HCT116 (cell line): ENCODE results near the gene EEPD1. TPM values are rescaled to one million over a fixed set of nuclear protein-coding genes. Genes with fewer than 3 reads are reported as not detected.

Experiments
- ATAC-seq: fragments of 200-7000 bp; cut with Tn5 transposase; 2 replicates; pipeline ENCODE4 v1.9.1; 2020; ENCODE audit warnings: mild to moderate bottlenecking, moderate library complexity
- BruUV-seq: library from RNA; stranded (reverse); fragments of 400-500 nt; replicated peaks from 2 replicates; lab custom pipeline; 2021; lab: Mats Ljungman, UMichigan
- CTCF ChIA-PET: fragments of 300-600 bp; sonication (Branson Sonifier 250); formaldehyde crosslinking; loops from one replicate; lab custom pipeline; 2021; ENCODE audit warnings: antibody characterized with exemption; lab: Charles Lee
- POLR2A ChIA-PET: fragments of 300-600, 350-600 bp; sonication (Branson Sonifier 250); formaldehyde crosslinking; loops from one replicate; lab custom pipeline; 2021; ENCODE audit warnings: antibody characterized with exemption; lab: Charles Lee
- RAD21 ChIA-PET, 2 experiments: fragments of 300-600 bp; sonication (Branson Sonifier 250); formaldehyde crosslinking; loops; one replicate each; lab custom pipeline; 2023; ENCODE audit warnings: low total read pairs in 2 of 2; ENCODE audit not compliant: uncharacterized antibody in 2 of 2, unreplicated experiment in 2 of 2, low non-redundant PET in 1 of 2; lab: Charles Lee
- DNase-seq: peaks from one replicate; pipeline ENCODE4 v3.0.0-alpha.2; 2010; ENCODE audit warnings: low read depth, low spot score
- H2AFZ ChIP-seq: fragments of 200-600 bp; shearing (Covaris generic), sonication (generic); 2 replicates; pipeline ENCODE4 v1.6.1; 2017; ENCODE audit warnings: low read depth, mixed run types, mixed read lengths, antibody characterized with exemption, low read length; ENCODE audit not compliant: poor library complexity, severe bottlenecking
- H3K27ac ChIP-seq: 2 replicates; pipeline ENCODE4 v1.5.1; 2012; ENCODE audit warnings: low read depth, low read length
- H3K27me3 ChIP-seq: fragments of 200-600 bp; sonication (generic); 2 replicates; pipeline ENCODE4 v1.6.1; 2016; ENCODE audit warnings: mixed run types, low read length, mixed read lengths; ENCODE audit not compliant: insufficient read depth
- H3K36me3 ChIP-seq, 2 experiments: fragments of 200-500 bp in 1 of 2; fragments of 200-600 bp in 1 of 2; sonication (Bioruptor generic) in 1 of 2; sonication (generic) in 1 of 2; 2 replicates each; pipeline versions ENCODE4 v1.5.1 to v1.6.1; 2014 to 2016; ENCODE audit warnings: low read length in 2 of 2, inconsistent platforms in 1 of 2, mixed read lengths in 1 of 2, mixed run types in 1 of 2; ENCODE audit not compliant: insufficient read depth in 2 of 2, control insufficient read depth in 1 of 2
- H3K4me1 ChIP-seq, 2 experiments: fragments of 200-600 bp in 1 of 2; sonication (generic) in 1 of 2; 2 replicates each; pipeline versions ENCODE4 v1.5.1 to v1.6.1; 2012 to 2017; ENCODE audit warnings: low read length in 2 of 2, inconsistent platforms in 1 of 2, mild to moderate bottlenecking in 1 of 2, mixed read lengths in 1 of 2, mixed run types in 1 of 2, moderate library complexity in 1 of 2; ENCODE audit not compliant: insufficient read depth in 2 of 2, control insufficient read depth in 1 of 2
- H3K4me2 ChIP-seq: fragments of 200-600 bp; sonication (generic); 2 replicates; pipeline ENCODE4 v1.6.1; 2017; ENCODE audit warnings: mixed run types, low read length, mixed read lengths
- H3K4me3 ChIP-seq, 2 experiments: fragments of 200-600 bp in 1 of 2; sonication (generic) in 1 of 2; replicated peaks in 1 of 2; 2 replicates each; pipeline ENCODE4 v1.5.1; 2011 to 2016; ENCODE audit warnings: low read length in 2 of 2, control low read depth in 1 of 2, low read depth in 1 of 2, mild to moderate bottlenecking in 1 of 2, mixed read lengths in 1 of 2, mixed run types in 1 of 2
- H3K79me2 ChIP-seq: fragments of 200-600 bp; sonication (generic); 2 replicates; pipeline ENCODE4 v1.6.1; 2017; ENCODE audit warnings: mild to moderate bottlenecking, mixed run types, low read length, moderate library complexity, mixed read lengths; ENCODE audit not compliant: insufficient read depth
- H3K9ac ChIP-seq: fragments of 200-600 bp; sonication (generic); 2 replicates; pipeline ENCODE4 v1.6.1; 2016; ENCODE audit warnings: low read length, mixed read lengths
- H3K9me2 ChIP-seq: fragments of 200-600 bp; sonication (generic), shearing (Covaris generic); 2 replicates; pipeline ENCODE4 v1.6.1; 2017; ENCODE audit warnings: mixed run types, mild to moderate bottlenecking, moderate library complexity; ENCODE audit not compliant: insufficient read depth
- H3K9me3 ChIP-seq, 2 experiments: fragments of 200-500 bp in 1 of 2; fragments of 200-600 bp in 1 of 2; sonication (Bioruptor generic) in 1 of 2; sonication (generic) in 1 of 2; 2 replicates each; pipeline ENCODE4 v1.6.1; 2014 to 2017; ENCODE audit warnings: low read length in 2 of 2, mixed read lengths in 2 of 2, inconsistent platforms in 1 of 2, low read depth in 1 of 2, mild to moderate bottlenecking in 1 of 2, mixed run types in 1 of 2, moderate library complexity in 1 of 2; ENCODE audit not compliant: control insufficient read depth in 1 of 2, insufficient read depth in 1 of 2
- H4K20me1 ChIP-seq: fragments of 200-600 bp; sonication (generic), shearing (Covaris generic); 2 replicates; pipeline ENCODE4 v1.6.1; 2017; ENCODE audit warnings: mixed run types, mild to moderate bottlenecking, moderate library complexity; ENCODE audit not compliant: insufficient read depth
- CBX3 ChIP-seq: IDR thresholded peaks from 2 replicates; pipeline ENCODE4 v1.6.1; 2012; ENCODE audit warnings: low read depth
- CEBPB ChIP-seq: IDR thresholded peaks from 2 replicates; pipeline ENCODE4 v1.6.1; 2012; ENCODE audit warnings: low read depth
- EGR1 ChIP-seq: IDR thresholded peaks from 2 replicates; pipeline ENCODE4 v1.6.1; 2012; ENCODE audit warnings: low read depth
- ELF1 ChIP-seq: IDR thresholded peaks from 2 replicates; pipeline ENCODE4 v1.6.1; 2012; ENCODE audit warnings: low read depth, borderline replicate concordance
- EZH2 ChIP-seq: fragments of 200-600 bp; sonication (generic); IDR thresholded peaks from 2 replicates; pipeline ENCODE4 v1.6.1; 2017; ENCODE audit warnings: antibody characterized with exemption, mixed run types
- FOSL1 ChIP-seq: IDR thresholded peaks from 2 replicates; pipeline ENCODE4 v1.6.1; 2012; ENCODE audit warnings: low read depth
- JUND ChIP-seq: IDR thresholded peaks from 2 replicates; pipeline ENCODE4 v1.6.1; 2012
- POLR2AphosphoS5 ChIP-seq: IDR thresholded peaks from 2 replicates; pipeline ENCODE4 v1.6.1; 2011; ENCODE audit warnings: mild to moderate bottlenecking, low read depth, low read length, moderate library complexity
- RAD21 ChIP-seq: IDR thresholded peaks from 2 replicates; pipeline ENCODE4 v1.6.1; 2012; ENCODE audit warnings: low read depth, mild to moderate bottlenecking
- SIN3A ChIP-seq: IDR thresholded peaks from 2 replicates; pipeline ENCODE4 v1.6.1; 2012; ENCODE audit warnings: low read depth
- SP1 ChIP-seq: IDR thresholded peaks from 2 replicates; pipeline ENCODE4 v1.6.1; 2012; ENCODE audit warnings: low read depth
- SRF ChIP-seq: IDR thresholded peaks from 2 replicates; pipeline ENCODE4 v1.6.1; 2012; ENCODE audit warnings: low read depth
- ZFX ChIP-seq: fragments of 450-650 bp; IDR thresholded peaks from 2 replicates; pipeline ENCODE4 v1.6.1; 2017
- ZNF274 ChIP-seq: fragments of 200-500 bp; sonication (Bioruptor generic); IDR thresholded peaks from 2 replicates; pipeline ENCODE4 v1.6.1; 2014; ENCODE audit warnings: mild to moderate bottlenecking, low read depth, low read length, inconsistent platforms
- intact Hi-C: fragments of 100-400 bp; cut with micrococcal nuclease; formaldehyde crosslinking; loops from 2 replicates; pipeline ENCODE4 v1.10.0; 2022
- total RNA-seq: library from RNA; stranded (reverse); gene quantifications from one replicate; pipeline ENCODE4 v1.2.1, GENCODE V29; 2021; ENCODE audit not compliant: unreplicated experiment
- TF ChIP-seq, protein P1 (sequence below), 3 experiments: fragments of 200-600 bp in 1 of 3; sonication (generic) in 1 of 3; IDR thresholded peaks in 2 of 3; conservative IDR thresholded peaks in 1 of 3; 2 replicates each; pipeline ENCODE4 v1.5.1; 2012 to 2017; ENCODE audit warnings: low read depth in 2 of 3, low read length in 2 of 3, antibody characterized with exemption in 1 of 3, borderline replicate concordance in 1 of 3, control low read depth in 1 of 3, mild to moderate bottlenecking in 1 of 3, mixed read lengths in 1 of 3, mixed run types in 1 of 3, moderate library complexity in 1 of 3; ENCODE audit not compliant: insufficient read depth in 1 of 3
- TF ChIP-seq, protein P2 (sequence below): IDR thresholded peaks from 2 replicates; pipeline ENCODE4 v1.6.1; 2012; ENCODE audit warnings: low read depth
- TF ChIP-seq, protein P3 (sequence below): IDR thresholded peaks from 2 replicates; pipeline ENCODE4 v1.6.1; 2011; ENCODE audit warnings: mild to moderate bottlenecking, low read length, moderate library complexity; ENCODE audit not compliant: insufficient replicate concordance; ENCODE audit errors: extremely low read depth

The EEPD1 gene
- total RNA-seq, 1 experiment from 2014 or later: 4.2 TPM

DNA sequence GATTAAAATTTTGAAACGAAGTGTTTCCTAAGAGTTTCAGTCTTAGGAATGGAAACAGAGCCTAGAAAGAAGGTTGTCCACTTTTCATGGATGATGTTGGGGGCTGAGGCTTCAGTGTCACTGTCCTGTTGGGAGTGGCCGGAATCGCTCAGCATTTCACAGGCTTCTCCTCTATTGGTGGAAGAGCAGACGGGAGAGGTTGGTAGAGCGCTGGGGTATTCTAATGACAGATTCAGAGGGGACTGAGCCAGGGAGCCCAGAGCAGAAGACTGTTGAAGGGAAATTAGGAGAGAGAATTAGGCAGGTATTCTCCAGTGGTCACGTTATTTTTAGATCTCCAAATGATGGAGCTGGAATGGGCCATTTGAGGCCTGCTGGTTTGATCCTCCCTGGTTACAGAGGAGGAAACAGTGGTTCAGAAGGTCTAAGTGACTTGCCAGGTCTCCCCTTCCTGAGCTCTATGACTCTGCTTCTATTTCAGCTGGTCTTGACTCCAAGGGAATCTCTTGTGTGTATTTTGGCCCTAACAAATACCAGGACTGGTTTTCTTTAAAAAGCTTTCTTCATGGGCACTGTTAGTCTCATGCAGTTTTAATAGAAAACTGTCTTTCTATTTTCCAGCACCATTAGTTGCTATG lies 35.7 kb upstream of the EEPD1 start:
- peak overlapping the region; percentile 77 for H2AFZ ChIP-seq
- H3K79me2 ChIP-seq: no peaks in the 10 kb centered on the region
- ATAC-seq (no peak), DNase-seq (no peak)
- POLR2A ChIA-PET: no interaction called here
- no peaks in the 10 kb centered on the region for H3K9me2 ChIP-seq
- H3K27me3 ChIP-seq: no peaks in the 10 kb centered on the region
- no peaks in the 10 kb centered on the region for H3K9me3 ChIP-seq
- H3K4me3 ChIP-seq: peak overlapping the region in 1 of 2 experiments; percentile 52; a peak in 2 of 4 replicates
- H3K4me1 ChIP-seq: peaks cover 27 to 54% of the 10 kb centered on the region in 2 experiments
- peak overlapping the region; percentile 67; the same call in 1 of the 2 replicates for H3K27ac ChIP-seq
- intact Hi-C loops: no loop called here
- CTCF ChIA-PET: interaction anchor here (1.1 kb wide), 1 partner anchor 12 kb away, joined by 6 read pairs; no protein-coding TSS in a partner anchor
- no peaks in the 10 kb centered on the region for H4K20me1 ChIP-seq
- TF ChIP-seq ELF1 (no peak), JUND (no peak), RAD21 (no peak), FOSL1 (no peak), ZNF274 (no peak), POLR2AphosphoS5 (no peak), EZH2 (no peak), SRF (no peak), CEBPB (no peak), EGR1 (no peak), SP1 (no peak), SIN3A (no peak), ZFX (no peak), CBX3 (no peak)
- TF ChIP-seq, protein P1, sequence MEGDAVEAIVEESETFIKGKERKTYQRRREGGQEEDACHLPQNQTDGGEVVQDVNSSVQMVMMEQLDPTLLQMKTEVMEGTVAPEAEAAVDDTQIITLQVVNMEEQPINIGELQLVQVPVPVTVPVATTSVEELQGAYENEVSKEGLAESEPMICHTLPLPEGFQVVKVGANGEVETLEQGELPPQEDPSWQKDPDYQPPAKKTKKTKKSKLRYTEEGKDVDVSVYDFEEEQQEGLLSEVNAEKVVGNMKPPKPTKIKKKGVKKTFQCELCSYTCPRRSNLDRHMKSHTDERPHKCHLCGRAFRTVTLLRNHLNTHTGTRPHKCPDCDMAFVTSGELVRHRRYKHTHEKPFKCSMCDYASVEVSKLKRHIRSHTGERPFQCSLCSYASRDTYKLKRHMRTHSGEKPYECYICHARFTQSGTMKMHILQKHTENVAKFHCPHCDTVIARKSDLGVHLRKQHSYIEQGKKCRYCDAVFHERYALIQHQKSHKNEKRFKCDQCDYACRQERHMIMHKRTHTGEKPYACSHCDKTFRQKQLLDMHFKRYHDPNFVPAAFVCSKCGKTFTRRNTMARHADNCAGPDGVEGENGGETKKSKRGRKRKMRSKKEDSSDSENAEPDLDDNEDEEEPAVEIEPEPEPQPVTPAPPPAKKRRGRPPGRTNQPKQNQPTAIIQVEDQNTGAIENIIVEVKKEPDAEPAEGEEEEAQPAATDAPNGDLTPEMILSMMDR (IDR thresholded peaks at IDR 0.05 in 2 of 3, conservative IDR thresholded peaks at IDR 0.05 in 1 of 3; ENCODE audit: borderline replicate concordance in 1 of 3, insufficient read depth in 1 of 3, low read depth in 2 of 3, low read length in 2 of 3): no peak
- TF ChIP-seq, protein P2, sequence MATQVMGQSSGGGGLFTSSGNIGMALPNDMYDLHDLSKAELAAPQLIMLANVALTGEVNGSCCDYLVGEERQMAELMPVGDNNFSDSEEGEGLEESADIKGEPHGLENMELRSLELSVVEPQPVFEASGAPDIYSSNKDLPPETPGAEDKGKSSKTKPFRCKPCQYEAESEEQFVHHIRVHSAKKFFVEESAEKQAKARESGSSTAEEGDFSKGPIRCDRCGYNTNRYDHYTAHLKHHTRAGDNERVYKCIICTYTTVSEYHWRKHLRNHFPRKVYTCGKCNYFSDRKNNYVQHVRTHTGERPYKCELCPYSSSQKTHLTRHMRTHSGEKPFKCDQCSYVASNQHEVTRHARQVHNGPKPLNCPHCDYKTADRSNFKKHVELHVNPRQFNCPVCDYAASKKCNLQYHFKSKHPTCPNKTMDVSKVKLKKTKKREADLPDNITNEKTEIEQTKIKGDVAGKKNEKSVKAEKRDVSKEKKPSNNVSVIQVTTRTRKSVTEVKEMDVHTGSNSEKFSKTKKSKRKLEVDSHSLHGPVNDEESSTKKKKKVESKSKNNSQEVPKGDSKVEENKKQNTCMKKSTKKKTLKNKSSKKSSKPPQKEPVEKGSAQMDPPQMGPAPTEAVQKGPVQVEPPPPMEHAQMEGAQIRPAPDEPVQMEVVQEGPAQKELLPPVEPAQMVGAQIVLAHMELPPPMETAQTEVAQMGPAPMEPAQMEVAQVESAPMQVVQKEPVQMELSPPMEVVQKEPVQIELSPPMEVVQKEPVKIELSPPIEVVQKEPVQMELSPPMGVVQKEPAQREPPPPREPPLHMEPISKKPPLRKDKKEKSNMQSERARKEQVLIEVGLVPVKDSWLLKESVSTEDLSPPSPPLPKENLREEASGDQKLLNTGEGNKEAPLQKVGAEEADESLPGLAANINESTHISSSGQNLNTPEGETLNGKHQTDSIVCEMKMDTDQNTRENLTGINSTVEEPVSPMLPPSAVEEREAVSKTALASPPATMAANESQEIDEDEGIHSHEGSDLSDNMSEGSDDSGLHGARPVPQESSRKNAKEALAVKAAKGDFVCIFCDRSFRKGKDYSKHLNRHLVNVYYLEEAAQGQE: no peak
- TF ChIP-seq, protein P3, sequence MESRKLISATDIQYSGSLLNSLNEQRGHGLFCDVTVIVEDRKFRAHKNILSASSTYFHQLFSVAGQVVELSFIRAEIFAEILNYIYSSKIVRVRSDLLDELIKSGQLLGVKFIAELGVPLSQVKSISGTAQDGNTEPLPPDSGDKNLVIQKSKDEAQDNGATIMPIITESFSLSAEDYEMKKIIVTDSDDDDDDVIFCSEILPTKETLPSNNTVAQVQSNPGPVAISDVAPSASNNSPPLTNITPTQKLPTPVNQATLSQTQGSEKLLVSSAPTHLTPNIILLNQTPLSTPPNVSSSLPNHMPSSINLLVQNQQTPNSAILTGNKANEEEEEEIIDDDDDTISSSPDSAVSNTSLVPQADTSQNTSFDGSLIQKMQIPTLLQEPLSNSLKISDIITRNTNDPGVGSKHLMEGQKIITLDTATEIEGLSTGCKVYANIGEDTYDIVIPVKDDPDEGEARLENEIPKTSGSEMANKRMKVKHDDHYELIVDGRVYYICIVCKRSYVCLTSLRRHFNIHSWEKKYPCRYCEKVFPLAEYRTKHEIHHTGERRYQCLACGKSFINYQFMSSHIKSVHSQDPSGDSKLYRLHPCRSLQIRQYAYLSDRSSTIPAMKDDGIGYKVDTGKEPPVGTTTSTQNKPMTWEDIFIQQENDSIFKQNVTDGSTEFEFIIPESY: no peak
- H3K9ac ChIP-seq: peak overlapping the region; percentile 40
- no peaks in the 10 kb centered on the region for H3K36me3 ChIP-seq
- peak overlapping the region; percentile 97 for H3K4me2 ChIP-seq
- RAD21 ChIA-PET: no interaction called here
- BruUV-seq: no TSS peak
